Parathyroid adenoma (tissue), 2 donors: ENCODE measurements around the gene ANKS4B.

ENCODE experiments used
- H2AFZ ChIP-seq: fragments of 300-600 bp; sonication (generic); one replicate; pipeline ENCODE4 v1.7.0; 2017; ENCODE audit warnings: antibody characterized with exemption, mild to moderate bottlenecking
- H3K27ac ChIP-seq: fragments of 300-600 bp; sonication (generic); one replicate; pipeline ENCODE4 v1.7.0; 2017
- H3K27me3 ChIP-seq: fragments of 300-600 bp; sonication (generic); one replicate; pipeline ENCODE4 v1.7.0; 2017; ENCODE audit warnings: low read length; ENCODE audit not compliant: control insufficient read depth, insufficient read depth
- H3K36me3 ChIP-seq: fragments of 300-600 bp; sonication (generic); one replicate; pipeline ENCODE4 v1.7.0; 2017; ENCODE audit warnings: low read length; ENCODE audit not compliant: control insufficient read depth, insufficient read depth
- H3K4me1 ChIP-seq: fragments of 300-600 bp; sonication (generic); one replicate; pipeline ENCODE4 v1.7.0; 2017; ENCODE audit warnings: control low read depth
- H3K4me2 ChIP-seq: fragments of 300-600 bp; sonication (generic); one replicate; pipeline ENCODE4 v1.7.0; 2017; ENCODE audit warnings: low read length
- H3K4me3 ChIP-seq: fragments of 300-600 bp; sonication (generic); one replicate; pipeline ENCODE4 v1.7.0; 2017; ENCODE audit warnings: low read depth, low read length
- H3K79me2 ChIP-seq: fragments of 300-600 bp; sonication (generic); one replicate; pipeline ENCODE4 v1.7.0; 2017; ENCODE audit warnings: control low read depth
- H3K9ac ChIP-seq: fragments of 300-600 bp; sonication (generic); one replicate; pipeline ENCODE4 v1.7.0; 2017; ENCODE audit warnings: mild to moderate bottlenecking
- H3K9me3 ChIP-seq: fragments of 300-600 bp; sonication (generic); one replicate; pipeline ENCODE4 v1.7.0; 2017; ENCODE audit warnings: low read length; ENCODE audit not compliant: control insufficient read depth
- CTCF ChIP-seq: fragments of 300-600 bp; sonication (generic); IDR thresholded peaks from one replicate; pipeline ENCODE4 v1.7.0; 2017; ENCODE audit warnings: antibody characterized with exemption, mild to moderate bottlenecking
- donor health status: primary hyperparathyroidism.

ANKS4B gene

GRCh38 chr16:21274172-21274726 is 40.8 kb downstream of the ANKS4B start:
- Histone ChIP-seq H3K36me3 (no peaks in the 10 kb centered on the region), H3K27ac (no peak overlapping the region), H3K9me3 (no peaks in the 10 kb centered on the region), H3K4me1 (no peaks in the 10 kb centered on the region), H2AFZ (no peak overlapping the region), H3K9ac (no peak overlapping the region), H3K4me3 (no peak overlapping the region), H3K79me2 (no peaks in the 10 kb centered on the region), H3K4me2 (no peak overlapping the region), H3K27me3 (no peaks in the 10 kb centered on the region)
- TF ChIP-seq CTCF, result no peak

GRCh38 chr16:21275529-21275928 is 42.0 kb downstream of the ANKS4B start:
- no peak for TF ChIP-seq CTCF
- no peak overlapping the region for H3K4me2 ChIP-seq
- no peaks in the 10 kb centered on the region for H3K27me3 ChIP-seq
- no peaks in the 10 kb centered on the region for H3K79me2 ChIP-seq
- H3K4me1 ChIP-seq, result no peaks in the 10 kb centered on the region
- H3K4me3 ChIP-seq, result no peak overlapping the region
- H3K36me3 ChIP-seq, result no peaks in the 10 kb centered on the region
- no peak overlapping the region for H3K27ac ChIP-seq
- no peak overlapping the region for H2AFZ ChIP-seq
- H3K9me3 ChIP-seq, result no peaks in the 10 kb centered on the region
- H3K9ac ChIP-seq, result no peak overlapping the region

GRCh38 chr16:21276090-21276489 is 42.6 kb downstream of the ANKS4B start:
- H3K27ac ChIP-seq, result no peak overlapping the region
- H3K9ac ChIP-seq, result no peak overlapping the region
- no peaks in the 10 kb centered on the region for H3K9me3 ChIP-seq
- no peak overlapping the region for H2AFZ ChIP-seq
- TF ChIP-seq CTCF, result no peak
- H3K4me2 ChIP-seq, result no peak overlapping the region
- H3K36me3 ChIP-seq, result no peaks in the 10 kb centered on the region
- H3K4me3 ChIP-seq, result no peak overlapping the region
- H3K27me3 ChIP-seq, result no peaks in the 10 kb centered on the region
- H3K4me1 ChIP-seq, result no peaks in the 10 kb centered on the region
- no peaks in the 10 kb centered on the region for H3K79me2 ChIP-seq

- H3K27me3 ChIP-seq, result no peaks in the 10 kb centered on the region
- H2AFZ ChIP-seq, result no peak overlapping the region
- H3K9me3 ChIP-seq, result no peaks in the 10 kb centered on the region
- H3K4me2 ChIP-seq, result peak overlapping the region; percentile 99
- H3K9ac ChIP-seq, result no peak overlapping the region
- H3K4me3 ChIP-seq, result peak overlapping the region; percentile 74
- no peaks in the 10 kb centered on the region for H3K79me2 ChIP-seq
- no peaks in the 10 kb centered on the region for H3K36me3 ChIP-seq
- no peak for TF ChIP-seq CTCF
- H3K27ac ChIP-seq, result no peak overlapping the region
- no peaks in the 10 kb centered on the region for H3K4me1 ChIP-seq
Observed at GRCh38 chr16:21277045-21277926, 43.8 kb downstream of the ANKS4B start.
